GM23338 (cell line): Measurements from ENCODE around the gene HHIPL1.

Source experiments
- CREB1 ChIP-seq: fragments of 250-450 bp; sonication (Bioruptor Pico); IDR thresholded peaks from 2 replicates; pipeline ENCODE4 v1.5.0; 2020; ENCODE audit warnings: low read depth, mild to moderate bottlenecking, moderate library complexity
- CTCF ChIP-seq, 2 experiments: fragments of 200-600 bp in 1 of 2; sonication (generic) in 1 of 2; conservative IDR thresholded peaks; 2 replicates each; pipeline versions ENCODE4 v1.5.1 to v1.6.1; 2016 to 2017; ENCODE audit warnings: antibody characterized with exemption in 2 of 2, low read depth in 2 of 2, mild to moderate bottlenecking in 2 of 2, moderate library complexity in 1 of 2
- ETS1 ChIP-seq: IDR thresholded peaks from 2 replicates; pipeline ENCODE4 v1.6.1; 2016; ENCODE audit warnings: antibody characterized with exemption
- EZH2 ChIP-seq: fragments of 200-600 bp; sonication (generic); IDR thresholded peaks from one replicate; pipeline ENCODE4 v1.8.0; 2017; ENCODE audit warnings: antibody characterized with exemption, mild to moderate bottlenecking, low read depth; ENCODE audit not compliant: unreplicated experiment
- EZH2phosphoT487 ChIP-seq: fragments of 200-600 bp; sonication (generic); IDR thresholded peaks from one replicate; pipeline ENCODE4 v1.8.1; 2018; ENCODE audit warnings: antibody characterized with exemption; ENCODE audit not compliant: unreplicated experiment
- JUNB ChIP-seq: IDR thresholded peaks from one replicate; pipeline ENCODE4 v1.6.1; 2016; ENCODE audit warnings: antibody characterized with exemption; ENCODE audit not compliant: unreplicated experiment
- NANOG ChIP-seq: IDR thresholded peaks from 2 replicates; pipeline ENCODE4 v1.6.1; 2016; ENCODE audit warnings: antibody characterized with exemption, borderline replicate concordance
- POLR2AphosphoS5 ChIP-seq: IDR thresholded peaks from 2 replicates; pipeline ENCODE4 v1.6.1; 2016; ENCODE audit warnings: antibody characterized with exemption, low read depth
- STAT1 ChIP-seq: IDR thresholded peaks from one replicate; pipeline ENCODE4 v1.6.1; 2016; ENCODE audit warnings: antibody characterized with exemption; ENCODE audit not compliant: unreplicated experiment
- ZNF114 ChIP-seq: fragments of 250-450 bp; sonication (Bioruptor Pico); IDR thresholded peaks from 2 replicates; pipeline ENCODE4 v1.5.0; 2020; ENCODE audit warnings: mild to moderate bottlenecking, moderate library complexity
- ZNF331 ChIP-seq: fragments of 250-450 bp; sonication (Bioruptor Pico); IDR thresholded peaks from 2 replicates; pipeline ENCODE4 v1.5.0; 2020; ENCODE audit warnings: low read depth, mild to moderate bottlenecking, moderate library complexity
- ZNF462 ChIP-seq: fragments of 250-450 bp; sonication (Bioruptor Pico); IDR thresholded peaks from 2 replicates; pipeline ENCODE4 v1.5.0; 2020; ENCODE audit warnings: mild to moderate bottlenecking, moderate library complexity
- TF ChIP-seq, protein P1 (sequence below): IDR thresholded peaks from one replicate; pipeline ENCODE4 v1.6.1; 2018; ENCODE audit warnings: antibody characterized with exemption; ENCODE audit not compliant: unreplicated experiment

GRCh38 chr14:99657645-99658155 lies 12.8 kb downstream of the HHIPL1 start:
- TF ChIP-seq EZH2phosphoT487 (no peak), CTCF (conservative IDR thresholded peaks at IDR 0.05; ENCODE audit: low read depth in 2 of 2) (no peak), EZH2 (no peak), POLR2AphosphoS5 (no peak), ETS1 (no peak), JUNB (no peak), CREB1 (CRISPR knock-in tag) (no peak), ZNF462 (CRISPR knock-in tag) (no peak), NANOG (no peak), ZNF331 (CRISPR knock-in tag) (no peak), ZNF114 (no peak), STAT1 (no peak)
- TF ChIP-seq, protein P1, sequence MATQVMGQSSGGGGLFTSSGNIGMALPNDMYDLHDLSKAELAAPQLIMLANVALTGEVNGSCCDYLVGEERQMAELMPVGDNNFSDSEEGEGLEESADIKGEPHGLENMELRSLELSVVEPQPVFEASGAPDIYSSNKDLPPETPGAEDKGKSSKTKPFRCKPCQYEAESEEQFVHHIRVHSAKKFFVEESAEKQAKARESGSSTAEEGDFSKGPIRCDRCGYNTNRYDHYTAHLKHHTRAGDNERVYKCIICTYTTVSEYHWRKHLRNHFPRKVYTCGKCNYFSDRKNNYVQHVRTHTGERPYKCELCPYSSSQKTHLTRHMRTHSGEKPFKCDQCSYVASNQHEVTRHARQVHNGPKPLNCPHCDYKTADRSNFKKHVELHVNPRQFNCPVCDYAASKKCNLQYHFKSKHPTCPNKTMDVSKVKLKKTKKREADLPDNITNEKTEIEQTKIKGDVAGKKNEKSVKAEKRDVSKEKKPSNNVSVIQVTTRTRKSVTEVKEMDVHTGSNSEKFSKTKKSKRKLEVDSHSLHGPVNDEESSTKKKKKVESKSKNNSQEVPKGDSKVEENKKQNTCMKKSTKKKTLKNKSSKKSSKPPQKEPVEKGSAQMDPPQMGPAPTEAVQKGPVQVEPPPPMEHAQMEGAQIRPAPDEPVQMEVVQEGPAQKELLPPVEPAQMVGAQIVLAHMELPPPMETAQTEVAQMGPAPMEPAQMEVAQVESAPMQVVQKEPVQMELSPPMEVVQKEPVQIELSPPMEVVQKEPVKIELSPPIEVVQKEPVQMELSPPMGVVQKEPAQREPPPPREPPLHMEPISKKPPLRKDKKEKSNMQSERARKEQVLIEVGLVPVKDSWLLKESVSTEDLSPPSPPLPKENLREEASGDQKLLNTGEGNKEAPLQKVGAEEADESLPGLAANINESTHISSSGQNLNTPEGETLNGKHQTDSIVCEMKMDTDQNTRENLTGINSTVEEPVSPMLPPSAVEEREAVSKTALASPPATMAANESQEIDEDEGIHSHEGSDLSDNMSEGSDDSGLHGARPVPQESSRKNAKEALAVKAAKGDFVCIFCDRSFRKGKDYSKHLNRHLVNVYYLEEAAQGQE, result no peak
